Sigmoid colon (tissue), 4 donors: ENCODE measurements around the gene PLXNA1.

Experiments used
- CTCF ChIP-seq, 4 experiments: fragments of 450-650 bp in 3 of 4; fragments of 200-600 bp in 1 of 4; IDR thresholded peaks; one replicate each; pipeline ENCODE4 v1.5.1; 2016 to 2019; ENCODE audit warnings: antibody characterized with exemption in 4 of 4, mild to moderate bottlenecking in 3 of 4, moderate library complexity in 2 of 4
- EP300 ChIP-seq, 4 donors: sonication (generic); formaldehyde crosslinking; IDR thresholded peaks; one replicate each; pipeline ENCODE4 v1.6.1; 2017; ENCODE audit warnings: antibody characterized with exemption in 4 of 4

DNA sequence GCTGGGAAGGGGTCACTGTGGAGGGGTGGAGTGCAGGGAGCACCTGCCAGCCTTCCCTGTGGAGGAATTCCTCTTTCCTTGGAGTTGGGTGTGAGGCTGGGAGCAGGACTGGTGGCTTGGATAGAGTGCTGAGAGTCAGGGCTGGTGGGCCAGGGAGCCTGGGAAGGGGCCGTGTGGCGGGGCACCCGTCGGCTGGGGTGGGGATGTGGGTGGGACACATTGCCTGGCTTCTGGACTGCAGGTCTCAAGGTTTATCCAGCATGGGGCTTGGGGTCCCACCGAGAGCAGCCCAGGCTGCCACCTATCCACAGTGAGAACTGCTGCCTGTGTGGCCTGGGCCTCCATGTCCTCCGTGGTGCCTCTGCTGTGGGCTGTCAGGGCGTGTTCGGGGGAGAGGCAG lies 4.7 kb downstream of the PLXNA1 start:
- TF ChIP-seq CTCF (IDR thresholded peaks at IDR 0.05) = no peak
- no peak for TF ChIP-seq EP300 (IDR thresholded peaks at IDR 0.05)
